Activated B cell treated with CpG ODN at 0.5 μM for 24 hours (primary cell): ENCODE measurements around the gene KLK4. TPM values are rescaled to one million over a fixed set of nuclear protein-coding genes. Genes with fewer than 3 reads are reported as not detected.

Experiments used
- ATAC-seq: fragments of 200-7000 bp; cut with Tn5 transposase; one replicate; pipeline ENCODE4 v1.10.0; 2021; ENCODE audit warnings: low read depth, mild to moderate bottlenecking, moderate library complexity
- CTCF ChIA-PET: fragments of 350-600 bp; sonication (Branson Sonifier 250); formaldehyde crosslinking; loops from one replicate; lab custom pipeline; 2021; ENCODE audit warnings: antibody characterized with exemption; lab: Charles Lee
- POLR2A ChIA-PET: fragments of 350-600 bp; sonication (Branson Sonifier 250); formaldehyde crosslinking; loops from one replicate; lab custom pipeline; 2021; ENCODE audit warnings: antibody characterized with exemption; lab: Charles Lee
- DNase-seq: peaks from one replicate; pipeline ENCODE4 v3.0.0; 2022
- H3K27ac Mint-ChIP-seq: one replicate; pipeline ENCODE4 v1.8.0; 2020; ENCODE audit warnings: mixed read lengths
- H3K27me3 Mint-ChIP-seq: one replicate; pipeline ENCODE4 v1.8.0; 2021; ENCODE audit warnings: mixed read lengths
- H3K36me3 Mint-ChIP-seq: one replicate; pipeline ENCODE4 v1.8.0; 2021; ENCODE audit warnings: low read depth, mixed read lengths
- H3K4me1 Mint-ChIP-seq: one replicate; pipeline ENCODE4 v1.8.0; 2021; ENCODE audit warnings: mixed read lengths
- H3K4me3 Mint-ChIP-seq: one replicate; pipeline ENCODE4 v1.8.0; 2020; ENCODE audit warnings: mild to moderate bottlenecking, mixed read lengths
- H3K9me3 Mint-ChIP-seq: one replicate; pipeline ENCODE4 v1.8.0; 2020; ENCODE audit warnings: mixed read lengths
- intact Hi-C: fragments of 100-400 bp; cut with micrococcal nuclease; formaldehyde crosslinking; loops from one replicate; pipeline ENCODE4 v1.15.1; 2024
- total RNA-seq: library from RNA; stranded (reverse); gene quantifications from 2 replicates; pipeline ENCODE4 v1.2.3, GENCODE V29; 2022
- TF ChIP-seq, protein P1 (sequence below): fragments of 200-600 bp; IDR thresholded peaks from one replicate; pipeline ENCODE4 v1.8.0; 2022; ENCODE audit warnings: antibody characterized with exemption, mild to moderate bottlenecking

KLK4 gene
- total RNA-seq, 1 donor from 2014 or later: 0.75 TPM

GRCh38 chr19:50893047-50893736 is 18.0 kb downstream of the KLK4 start:
- ATAC-seq: no peak
- TF ChIP-seq, protein P1, sequence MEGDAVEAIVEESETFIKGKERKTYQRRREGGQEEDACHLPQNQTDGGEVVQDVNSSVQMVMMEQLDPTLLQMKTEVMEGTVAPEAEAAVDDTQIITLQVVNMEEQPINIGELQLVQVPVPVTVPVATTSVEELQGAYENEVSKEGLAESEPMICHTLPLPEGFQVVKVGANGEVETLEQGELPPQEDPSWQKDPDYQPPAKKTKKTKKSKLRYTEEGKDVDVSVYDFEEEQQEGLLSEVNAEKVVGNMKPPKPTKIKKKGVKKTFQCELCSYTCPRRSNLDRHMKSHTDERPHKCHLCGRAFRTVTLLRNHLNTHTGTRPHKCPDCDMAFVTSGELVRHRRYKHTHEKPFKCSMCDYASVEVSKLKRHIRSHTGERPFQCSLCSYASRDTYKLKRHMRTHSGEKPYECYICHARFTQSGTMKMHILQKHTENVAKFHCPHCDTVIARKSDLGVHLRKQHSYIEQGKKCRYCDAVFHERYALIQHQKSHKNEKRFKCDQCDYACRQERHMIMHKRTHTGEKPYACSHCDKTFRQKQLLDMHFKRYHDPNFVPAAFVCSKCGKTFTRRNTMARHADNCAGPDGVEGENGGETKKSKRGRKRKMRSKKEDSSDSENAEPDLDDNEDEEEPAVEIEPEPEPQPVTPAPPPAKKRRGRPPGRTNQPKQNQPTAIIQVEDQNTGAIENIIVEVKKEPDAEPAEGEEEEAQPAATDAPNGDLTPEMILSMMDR: no peak
- H3K4me3 Mint-ChIP-seq: no peak overlapping the region
- ChIA-PET CTCF (no interaction called here), POLR2A (no interaction called here)
- H3K27ac Mint-ChIP-seq: no peak overlapping the region
- H3K9me3 Mint-ChIP-seq: peaks cover 4% of the 10 kb centered on the region
- H3K27me3 Mint-ChIP-seq: no peaks in the 10 kb centered on the region
- H3K4me1 Mint-ChIP-seq: peaks cover 64% of the 10 kb centered on the region
- no peaks in the 10 kb centered on the region for H3K36me3 Mint-ChIP-seq
- intact Hi-C loops: no loop called here
- DNase-seq: no peak

- no peak for DNase-seq
- H3K27ac Mint-ChIP-seq: peak overlapping the region; percentile 62
- ATAC-seq: no peak
- H3K36me3 Mint-ChIP-seq: no peaks in the 10 kb centered on the region
- intact Hi-C loops: loop anchor here (1.0 kb wide), 1 partner anchor 74 kb away; no protein-coding TSS in a partner anchor
- H3K9me3 Mint-ChIP-seq: peaks cover 4% of the 10 kb centered on the region
- ChIA-PET POLR2A (no interaction called here), CTCF (interaction anchor here (1.6 kb wide), 1 partner anchor 31 kb away, joined by 6 read pairs; no protein-coding TSS in a partner anchor)
- peaks cover 47% of the 10 kb centered on the region for H3K4me1 Mint-ChIP-seq
- TF ChIP-seq, protein P1: no peak
- peaks cover 2% of the 10 kb centered on the region for H3K27me3 Mint-ChIP-seq
- no peak overlapping the region for H3K4me3 Mint-ChIP-seq
Observed at GRCh38 chr19:50891253-50891625, 20.0 kb downstream of the KLK4 start.

- Mint-ChIP-seq H3K27ac (peak overlapping the region; percentile 62), H3K36me3 (no peaks in the 10 kb centered on the region), H3K27me3 (peaks cover 4% of the 10 kb centered on the region), H3K4me3 (peak overlapping the region; percentile 5), H3K9me3 (peaks cover 4% of the 10 kb centered on the region), H3K4me1 (peaks cover 43% of the 10 kb centered on the region)
- intact Hi-C loops: loop anchor here (1.0 kb wide), 1 partner anchor 73 kb away; no protein-coding TSS in a partner anchor
- DNase-seq (no peak), ATAC-seq (peak; percentile 72)
- POLR2A ChIA-PET: interaction anchor here (1.5 kb wide), 1 partner anchor 8 kb away, joined by 5 read pairs; no protein-coding TSS in a partner anchor
- TF ChIP-seq, protein P1: no peak
- CTCF ChIA-PET: no interaction called here
Observed at GRCh38 chr19:50890422-50891252, 20.6 kb downstream of the KLK4 start.

GRCh38 chr19:50889638-50890037 is 21.6 kb downstream of the KLK4 start:
- DNase-seq: no peak
- ATAC-seq: no peak
- ChIA-PET POLR2A (interaction anchor here (1.5 kb wide), 1 partner anchor 9 kb away, joined by 5 read pairs; no protein-coding TSS in a partner anchor), CTCF (interaction anchor here (1.0 kb wide), 1 partner anchor 32 kb away, joined by 3 read pairs; no protein-coding TSS in a partner anchor)
- Mint-ChIP-seq H3K9me3 (no peaks in the 10 kb centered on the region), H3K4me3 (no peak overlapping the region), H3K36me3 (no peaks in the 10 kb centered on the region), H3K27me3 (peaks cover 4% of the 10 kb centered on the region), H3K4me1 (peaks cover 37% of the 10 kb centered on the region), H3K27ac (no peak overlapping the region)
- TF ChIP-seq, protein P1: no peak
- intact Hi-C loops: no loop called here

GRCh38 chr19:50882188-50882587 is 29.0 kb downstream of the KLK4 start:
- no peak overlapping the region for H3K27ac Mint-ChIP-seq
- H3K36me3 Mint-ChIP-seq: no peaks in the 10 kb centered on the region
- no peaks in the 10 kb centered on the region for H3K9me3 Mint-ChIP-seq
- no peak for DNase-seq
- intact Hi-C loops: loop anchor here (1.0 kb wide), 1 partner anchor 40 kb away; no protein-coding TSS in a partner anchor
- peaks cover 6% of the 10 kb centered on the region for H3K27me3 Mint-ChIP-seq
- TF ChIP-seq, protein P1: no peak
- no peak overlapping the region for H3K4me3 Mint-ChIP-seq
- H3K4me1 Mint-ChIP-seq: peaks cover 7% of the 10 kb centered on the region
- ATAC-seq: no peak
- ChIA-PET CTCF (interaction anchor here (1.3 kb wide), 1 partner anchor 40 kb away, joined by 9 read pairs; no protein-coding TSS in a partner anchor), POLR2A (no interaction called here)
